Measurements from ENCODE around the gene TMEM161A. TPM values are rescaled to one million over a fixed set of nuclear protein-coding genes. Genes with fewer than 3 reads are reported as not detected.

Gene TMEM161A
- total RNA-seq, 1 donor from 2014 or later: 24.0 TPM

DNA sequence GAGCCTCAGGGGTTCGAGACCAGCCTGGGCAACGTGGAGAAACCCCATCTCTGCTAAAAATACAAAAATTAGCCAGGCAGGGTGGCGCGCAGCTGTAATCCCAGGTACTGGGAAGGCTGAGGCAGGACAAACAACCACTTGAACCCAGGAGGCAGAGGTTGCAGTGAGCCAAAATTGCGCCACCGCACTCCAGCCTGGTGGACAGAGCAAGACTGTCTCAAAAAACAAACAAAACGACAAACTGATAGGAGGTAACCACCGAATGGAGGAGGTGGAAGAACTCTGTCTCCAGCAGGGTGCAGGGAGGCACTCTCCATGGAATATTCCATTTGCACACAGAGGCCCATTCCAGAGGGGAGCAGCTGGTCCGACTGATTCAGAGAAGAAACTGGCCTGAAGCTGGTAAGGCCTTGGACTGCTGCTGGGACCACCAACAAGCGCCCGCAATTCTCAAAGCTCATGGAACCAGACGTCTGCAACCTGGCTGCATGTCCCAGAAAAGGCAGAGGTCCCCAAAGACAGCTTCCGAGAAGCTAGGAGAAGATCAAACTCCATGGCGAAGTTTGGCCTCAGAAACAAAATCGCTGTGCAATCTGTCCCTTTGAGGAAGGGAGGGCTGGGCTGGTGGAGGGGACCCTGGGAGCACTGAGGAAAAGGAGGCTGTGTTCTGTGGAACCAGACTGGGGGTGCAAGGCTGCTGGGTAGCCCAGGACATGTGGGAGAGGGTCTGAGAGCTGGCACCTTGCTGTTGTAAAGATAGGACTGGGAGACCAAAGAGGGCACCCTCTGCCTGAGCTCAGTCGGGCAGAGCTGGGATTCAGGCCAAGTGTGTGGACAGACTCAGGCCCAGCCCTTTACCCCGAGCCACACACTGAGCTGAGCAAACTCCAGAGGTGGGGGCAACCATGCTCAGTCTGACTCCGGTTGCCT lies 39.3 kb downstream of the TMEM161A start:
- intact Hi-C loops (cut with micrococcal nuclease): no loop called here

GRCh38 chr19:19098084-19098702 lies 40.1 kb downstream of the TMEM161A start:
- intact Hi-C loops (cut with micrococcal nuclease): no loop called here

- intact Hi-C loops (cut with micrococcal nuclease): no loop called here
Measured at GRCh38 chr19:19096641-19097627, 41.3 kb downstream of the TMEM161A start.

DNA sequence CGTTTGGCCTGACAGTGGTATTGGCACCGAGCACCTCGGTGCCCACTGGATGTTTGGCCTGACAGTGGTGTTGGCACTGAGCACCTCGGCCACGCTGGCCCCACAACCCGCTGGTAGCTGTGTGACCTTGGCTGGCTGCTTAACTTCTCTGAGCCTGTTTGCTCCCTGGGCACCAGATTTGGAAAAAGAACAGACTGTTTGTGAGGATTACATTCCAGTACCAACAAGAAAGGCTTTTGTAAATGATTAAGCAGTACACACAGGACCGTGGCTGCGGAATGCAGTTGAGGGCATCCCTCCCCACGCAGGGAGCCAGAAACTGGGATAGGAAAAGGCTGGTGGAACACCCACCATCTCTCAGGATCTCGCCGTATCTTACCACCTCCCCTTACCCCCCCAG lies 42.6 kb downstream of the TMEM161A start:
- intact Hi-C loops (cut with micrococcal nuclease): no loop called here

- intact Hi-C loops (cut with micrococcal nuclease): no loop called here
Measured at GRCh38 chr19:19094513-19094912, 43.8 kb downstream of the TMEM161A start.

DNA sequence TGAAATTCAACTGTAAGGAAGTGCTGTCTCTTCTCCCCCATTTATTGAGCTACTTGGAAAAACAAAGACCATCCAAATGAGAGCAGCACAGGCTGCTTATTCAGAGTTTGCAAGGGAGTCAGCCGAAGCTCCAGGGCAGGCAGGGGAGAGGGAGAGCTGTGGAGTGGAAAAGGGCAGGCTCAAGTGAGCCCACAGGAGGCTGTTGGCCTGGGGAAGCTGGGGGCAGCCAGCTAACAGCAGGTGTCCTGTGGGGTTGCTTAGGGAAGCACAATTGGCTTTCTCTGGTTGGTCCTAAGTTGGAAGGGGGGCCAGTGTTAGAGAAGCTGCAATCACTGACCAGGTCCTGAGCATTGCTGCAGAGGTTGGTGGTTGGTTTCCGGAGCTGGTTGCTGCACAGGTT lies 50.6 kb downstream of the TMEM161A start:
- intact Hi-C loops (cut with micrococcal nuclease): no loop called here

DNA sequence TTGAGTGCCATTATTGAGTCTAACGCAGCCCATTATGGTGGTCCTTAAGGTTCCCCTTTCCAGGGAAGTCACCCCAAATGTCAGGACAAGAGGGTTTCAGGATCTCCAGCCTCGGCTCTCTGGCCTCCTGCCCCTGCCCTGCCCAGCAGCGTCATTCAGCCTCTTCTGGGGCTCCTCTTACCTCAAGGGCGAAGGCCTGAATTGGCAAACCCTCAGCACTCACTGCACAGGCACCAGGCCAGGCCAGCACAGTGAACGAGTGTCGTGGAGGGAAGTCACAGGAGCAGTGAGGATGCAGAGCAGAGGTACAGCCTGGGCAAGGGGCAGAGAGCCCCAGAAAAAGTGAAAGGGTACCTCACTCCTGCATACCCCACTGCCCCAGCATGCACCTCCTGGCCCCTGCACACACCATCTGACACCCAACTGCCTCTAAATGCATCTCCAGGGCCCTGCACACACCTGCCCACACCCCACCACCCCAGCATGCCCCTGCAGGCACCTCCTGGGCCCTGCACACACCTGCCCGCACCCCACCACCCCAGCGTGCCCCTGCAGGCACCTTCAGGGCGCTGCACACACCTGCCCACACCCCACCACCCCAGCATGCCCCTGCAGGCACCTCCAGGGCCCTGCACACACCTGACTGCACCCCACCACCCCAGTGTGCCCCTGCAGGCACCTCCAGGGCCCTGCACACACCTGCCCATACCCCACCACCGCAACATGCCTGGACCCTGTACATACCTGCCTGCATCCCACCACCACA lies 54.7 kb downstream of the TMEM161A start:
- intact Hi-C loops (cut with micrococcal nuclease): no loop called here

GRCh38 chr19:19081642-19082151 lies 56.6 kb downstream of the TMEM161A start:
- intact Hi-C loops (cut with micrococcal nuclease): no loop called here

DNA sequence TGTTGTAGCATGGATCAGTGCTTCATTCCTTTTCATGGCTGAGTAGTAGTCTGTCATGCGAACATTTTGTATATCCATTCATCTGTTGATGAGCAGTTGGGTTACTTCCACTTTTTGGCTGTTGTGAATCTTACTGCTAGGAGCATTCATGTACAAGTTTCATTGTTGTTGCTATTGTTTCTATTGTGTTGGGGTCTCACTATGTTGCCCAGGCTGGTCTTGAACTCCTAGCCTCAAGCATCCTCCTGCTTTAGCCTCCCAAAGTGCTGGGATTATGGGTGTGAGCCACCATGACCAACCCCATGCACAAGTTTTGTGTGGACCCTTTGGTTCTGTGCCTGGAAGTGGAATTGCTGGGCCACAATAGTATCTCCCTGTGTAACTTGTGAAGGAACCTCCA lies 58.7 kb downstream of the TMEM161A start:
- intact Hi-C loops (cut with micrococcal nuclease): no loop called here

DNA sequence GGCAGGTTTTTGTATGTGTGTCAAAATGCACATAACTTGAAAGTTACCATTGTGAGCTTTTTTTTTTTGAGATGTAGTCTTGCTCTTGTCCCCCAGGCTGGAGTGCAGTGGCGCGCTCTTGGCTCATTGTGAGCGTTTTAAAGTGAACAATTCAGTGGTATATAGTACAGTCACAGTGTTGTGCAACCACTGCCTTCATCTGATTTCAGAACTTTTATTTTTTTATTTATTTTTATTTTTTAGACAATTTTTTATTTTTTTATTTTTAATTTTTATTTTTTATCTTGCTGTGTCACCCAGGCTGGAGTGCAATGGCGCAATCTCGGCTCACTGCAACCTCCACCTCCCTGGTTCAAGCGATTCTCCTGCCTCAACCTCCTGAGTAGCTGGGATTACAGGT lies 59.5 kb downstream of the TMEM161A start:
- intact Hi-C loops (cut with micrococcal nuclease): no loop called here

GRCh38 chr19:19077103-19077502 lies 61.2 kb downstream of the TMEM161A start:
- intact Hi-C loops (cut with micrococcal nuclease): no loop called here

DNA sequence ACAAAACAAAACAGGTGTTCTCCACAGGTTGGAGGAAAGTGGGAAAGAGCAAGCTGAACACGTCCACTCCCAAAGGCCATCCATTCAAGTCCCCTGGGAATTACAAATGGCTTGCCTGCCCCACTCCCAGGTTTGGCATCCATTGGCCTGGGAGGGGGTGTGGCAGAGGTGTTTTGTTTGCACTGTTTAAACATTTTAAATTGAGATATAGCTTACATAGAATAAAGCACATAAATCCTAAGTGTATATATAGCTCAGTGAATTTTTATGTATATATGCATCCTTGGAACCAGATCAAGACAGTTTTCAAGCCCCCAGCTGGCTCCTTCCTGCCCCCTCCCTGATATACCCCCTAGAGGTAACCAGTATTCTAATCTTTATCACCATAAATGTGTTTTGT lies 61.8 kb downstream of the TMEM161A start:
- intact Hi-C loops (cut with micrococcal nuclease): no loop called here

GRCh38 chr19:19075126-19075525 lies 63.2 kb downstream of the TMEM161A start:
- intact Hi-C loops (cut with micrococcal nuclease): no loop called here

DNA sequence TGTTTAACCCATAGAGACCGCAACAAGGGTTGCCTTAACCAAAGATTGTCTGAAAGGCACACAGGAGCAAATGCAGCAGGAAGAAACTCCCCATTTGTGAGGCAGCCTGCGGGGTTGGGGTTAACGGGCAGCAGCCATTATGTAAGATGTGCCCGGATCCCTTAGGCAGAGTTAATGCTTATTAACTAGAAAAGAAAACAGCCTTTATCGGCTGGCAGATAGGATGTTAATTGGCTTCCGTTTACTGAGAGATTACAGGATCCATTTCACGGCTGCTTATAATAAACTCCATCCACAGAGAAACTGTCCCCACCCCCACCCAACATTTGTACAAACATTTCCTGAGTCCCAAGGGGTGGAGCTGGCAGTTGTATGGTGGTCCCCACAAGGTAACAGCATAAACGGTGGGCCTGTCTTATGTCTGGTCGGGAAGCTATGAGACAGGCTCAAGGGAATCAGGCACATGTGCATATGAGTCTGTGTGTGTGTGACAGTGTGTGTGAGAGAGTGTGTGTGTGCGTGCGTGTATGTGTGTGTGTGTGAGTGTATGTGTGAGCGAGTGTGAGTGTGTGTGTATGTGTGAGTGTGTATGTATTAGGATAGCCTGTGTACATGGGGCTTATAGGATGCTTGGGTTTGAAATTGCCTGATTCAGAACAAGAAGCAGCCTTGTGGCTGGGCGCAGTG lies 63.9 kb downstream of the TMEM161A start:
- intact Hi-C loops (cut with micrococcal nuclease): no loop called here

DNA sequence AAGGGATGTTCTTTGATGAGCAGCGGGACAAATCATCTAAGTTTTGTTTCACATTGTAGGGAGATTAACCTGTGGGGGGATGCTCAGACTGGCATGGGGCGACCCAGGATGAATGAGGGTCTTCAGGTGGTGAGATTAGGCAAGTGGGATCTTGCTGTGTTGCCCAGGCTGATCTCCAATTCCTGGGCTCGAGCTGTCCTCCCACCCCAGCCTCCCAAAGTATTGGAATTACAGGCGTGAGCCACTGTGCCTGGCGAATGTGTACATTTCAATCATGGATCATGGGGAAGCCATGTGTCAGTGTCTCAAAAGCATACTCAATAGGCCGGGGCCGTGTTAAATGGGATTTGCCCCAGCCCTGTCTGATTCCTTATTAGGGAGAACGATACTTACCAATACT lies 66.4 kb downstream of the TMEM161A start:
- intact Hi-C loops (cut with micrococcal nuclease): no loop called here

Other genes with a start within 250 kb of the TMEM161A start
- not detected in 2 replicates for gene CERS1, start 242.3 kb downstream of the TMEM161A start, total RNA-seq
- gene COPE, start 219.1 kb downstream of the TMEM161A start, total RNA-seq: 262 TPM in 2 replicates
- 58.7 and 63.4 TPM in 2 replicates for gene DDX49, start 218.8 kb downstream of the TMEM161A start, total RNA-seq
- gene HOMER3, start 197.3 kb downstream of the TMEM161A start, total RNA-seq: not detected in 2 replicates
- gene SUGP2, start 105.0 kb downstream of the TMEM161A start, total RNA-seq: 127 and 133 TPM in 2 replicates
- gene ARMC6, start 104.9 kb downstream of the TMEM161A start, total RNA-seq: 38.4 and 39.9 TPM in 2 replicates
- 17.4 and 18.6 TPM in 2 replicates for gene SLC25A42, start 74.5 kb downstream of the TMEM161A start, total RNA-seq
- gene MEF2B, start 31.8 kb upstream of the TMEM161A start, total RNA-seq: 2.3 and 3.3 TPM in 2 replicates
- 31.5 and 38.6 TPM in 2 replicates for gene BORCS8, start 53.7 kb upstream of the TMEM161A start, total RNA-seq
- 115 and 117 TPM in 2 replicates for gene RFXANK, start 53.8 kb upstream of the TMEM161A start, total RNA-seq
- 43.9 and 45.9 TPM in 2 replicates for gene NR2C2AP, start 64.9 kb upstream of the TMEM161A start, total RNA-seq
- gene NCAN, start 73.5 kb upstream of the TMEM161A start, total RNA-seq: 0.48 TPM in 1 of 2 replicates, not detected in the other
- gene TM6SF2, start 134.8 kb upstream of the TMEM161A start, total RNA-seq: not detected in 2 replicates
- 66.7 and 73.3 TPM in 2 replicates for gene SUGP1, start 182.0 kb upstream of the TMEM161A start, total RNA-seq
- gene MAU2, start 182.4 kb upstream of the TMEM161A start, total RNA-seq: 77.7 and 82.7 TPM in 2 replicates

All from T-helper 2 cell treated with Interferon-gamma antibody and Interleukin-4, amounts not matched to agents 100 ng/mL and 5 ng/mL, for 36 hours (primary cell).